NCI-H1417 treated with DMSO at 0.1 percent for 48 hours (cell line): ENCODE measurements around the gene TCTN3.
"Not testable (repeated sequence)": the region's sequence is repeated elsewhere in the genome, so short reads cannot be mapped to it uniquely, and the experiment has no call there.

Experiments used
- DNase-seq: peaks from one replicate; lab custom pipeline; 2025; lab: John Stamatoyannopoulos, UW

TCTN3 gene

DNA sequence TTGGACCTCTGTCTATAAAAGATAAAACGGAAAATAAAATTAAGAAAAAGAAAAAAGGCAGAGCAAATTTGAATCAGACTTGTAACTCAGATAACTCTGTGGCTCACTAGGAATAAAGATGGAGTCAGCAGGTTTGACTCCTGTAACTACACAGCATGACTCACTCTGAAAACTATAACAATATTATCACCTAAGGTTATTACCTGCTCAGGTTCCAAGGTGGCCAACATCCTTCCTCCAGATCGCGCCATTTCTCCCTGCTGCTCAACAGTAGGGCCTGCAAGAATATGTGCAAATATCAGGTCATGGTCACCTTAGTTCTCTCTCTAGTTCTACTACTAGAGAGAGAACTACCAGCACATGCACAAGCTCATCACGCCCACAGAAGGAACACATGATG, 67.2 kb downstream of the TCTN3 start:
- DNase-seq = no peak

DNA sequence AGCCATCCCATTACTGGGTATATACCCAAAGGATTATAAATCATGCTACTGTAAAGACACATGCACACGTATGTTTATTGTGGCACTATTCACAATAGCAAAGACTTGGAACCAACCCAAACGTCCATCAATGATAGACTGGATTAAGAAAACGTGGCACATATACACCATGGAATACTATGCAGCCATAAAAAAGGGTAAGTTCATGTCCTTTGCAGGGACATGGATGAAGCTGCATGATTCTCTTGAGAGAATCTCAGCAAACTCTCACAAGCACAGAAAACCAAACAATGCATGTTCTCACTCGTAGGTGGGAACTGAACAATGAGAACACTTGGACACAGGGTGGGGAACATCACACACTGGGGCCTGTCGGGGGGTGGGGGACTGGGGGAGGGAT, 73.3 kb downstream of the TCTN3 start:
- DNase-seq = not testable (repeated sequence)

DNA sequence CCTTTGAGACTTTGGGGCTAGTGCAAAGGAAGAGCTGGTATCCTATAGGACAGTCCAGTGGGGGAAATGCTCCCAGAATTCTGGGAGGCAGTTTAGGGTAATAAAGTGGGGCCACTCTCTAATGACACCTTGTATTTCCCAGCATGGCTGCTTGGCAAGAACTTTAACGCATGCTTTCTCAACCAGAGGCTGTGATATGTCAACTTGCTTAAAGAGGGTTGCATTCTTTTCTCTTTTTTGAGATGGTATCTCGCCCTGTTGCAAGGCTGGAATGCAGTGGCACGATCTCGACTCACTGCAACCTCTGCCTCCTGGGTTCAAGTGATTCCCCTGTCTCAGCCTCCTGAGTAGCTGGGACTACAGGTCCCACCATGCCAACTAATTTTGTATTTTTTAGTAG, 75.6 kb downstream of the TCTN3 start:
- no peak for DNase-seq

DNA sequence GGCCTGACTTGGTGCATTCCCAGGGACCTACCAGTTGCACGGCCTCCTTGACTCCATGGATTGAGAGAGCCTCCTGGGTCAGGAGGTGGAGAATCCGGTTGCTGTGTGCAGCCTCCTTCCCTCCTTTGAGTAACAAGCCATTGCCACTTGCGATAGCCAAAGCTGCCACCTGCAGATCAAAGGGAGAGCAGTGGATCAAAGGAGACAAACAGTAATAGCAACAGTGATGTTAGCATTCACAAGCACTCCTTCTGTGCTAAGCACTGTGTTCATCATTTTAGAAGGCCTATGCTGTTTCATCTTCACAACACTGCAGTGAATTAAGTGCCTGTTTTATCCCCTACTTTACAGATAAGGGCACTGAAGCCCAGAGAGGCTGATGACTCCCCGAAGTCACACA, 77.3 kb downstream of the TCTN3 start:
- DNase-seq = no peak
